Fibroblast of lung (primary cell): Measurements from ENCODE around the gene LYZL6. TPM values are rescaled to one million over a fixed set of nuclear protein-coding genes. Genes with fewer than 3 reads are reported as not detected.

ENCODE experiments used
- DNase-seq, 2 donors: peaks; one replicate each; pipeline versions ENCODE4 v3.0.0 to v3.0.0-alpha.2; 2010; ENCODE audit warnings: low read depth in 2 of 2
- H2AFZ ChIP-seq: 2 replicates; pipeline ENCODE4 v1.5.1; 2012; ENCODE audit warnings: low read length, control low read depth, inconsistent platforms
- H3K27ac ChIP-seq: 2 replicates; pipeline ENCODE4 v1.5.1; 2011; ENCODE audit warnings: low read length, control low read depth; ENCODE audit not compliant: insufficient read depth
- H3K27me3 ChIP-seq: 2 replicates; pipeline ENCODE4 v1.5.1; 2011; ENCODE audit warnings: mild to moderate bottlenecking, low read length; ENCODE audit not compliant: control insufficient read depth, insufficient read depth
- H3K36me3 ChIP-seq: 2 replicates; pipeline ENCODE4 v1.5.1; 2011; ENCODE audit warnings: low read length; ENCODE audit not compliant: control insufficient read depth, insufficient read depth
- H3K4me1 ChIP-seq: 2 replicates; pipeline ENCODE4 v1.5.1; 2011; ENCODE audit warnings: low read length; ENCODE audit not compliant: control insufficient read depth, insufficient read depth; ENCODE audit errors: extremely low read depth
- H3K4me2 ChIP-seq: 2 replicates; pipeline ENCODE4 v1.5.1; 2011; ENCODE audit warnings: low read length, control low read depth; ENCODE audit not compliant: insufficient read depth; ENCODE audit errors: extremely low read depth
- H3K4me3 ChIP-seq, 4 experiments: fragments of 200-600 bp in 1 of 4; sonication (generic) in 1 of 4; replicated peaks in 1 of 4; 2 replicates each; pipeline ENCODE4 v1.5.1; 2011 to 2016; ENCODE audit warnings: low read length in 4 of 4, low read depth in 3 of 4, mild to moderate bottlenecking in 3 of 4, control low read depth in 2 of 4, inconsistent platforms in 1 of 4, mixed read lengths in 1 of 4; ENCODE audit not compliant: insufficient read depth in 1 of 4; ENCODE audit errors: control extremely low read depth in 1 of 4
- H3K79me2 ChIP-seq: 2 replicates; pipeline ENCODE4 v1.5.1; 2012; ENCODE audit warnings: mild to moderate bottlenecking, low read length, inconsistent platforms; ENCODE audit not compliant: control insufficient read depth, insufficient read depth
- H3K9ac ChIP-seq: 2 replicates; pipeline ENCODE4 v1.5.1; 2011; ENCODE audit warnings: mild to moderate bottlenecking, low read length, control low read depth; ENCODE audit not compliant: insufficient read depth
- H3K9me3 ChIP-seq: 2 replicates; pipeline ENCODE4 v1.5.1; 2012; ENCODE audit warnings: low read depth, low read length; ENCODE audit not compliant: control insufficient read depth, insufficient read depth
- H4K20me1 ChIP-seq: 2 replicates; pipeline ENCODE4 v1.5.1; 2011; ENCODE audit warnings: low read length; ENCODE audit not compliant: control insufficient read depth, insufficient read depth; ENCODE audit errors: extremely low read depth
- CTCF ChIP-seq, 2 donors: IDR thresholded peaks in 1 of 2; conservative IDR thresholded peaks in 1 of 2; 1 replicate in 1 of 2; 2 replicates in 1 of 2; pipeline ENCODE4 v1.5.1; 2011 to 2012; ENCODE audit warnings: low read length in 2 of 2, control low read depth in 1 of 2, inconsistent platforms in 1 of 2, low read depth in 1 of 2, mild to moderate bottlenecking in 1 of 2
- EZH2 ChIP-seq: IDR thresholded peaks from 2 replicates; pipeline ENCODE4 v1.5.1; 2012; ENCODE audit warnings: low read length, control low read depth, mild to moderate bottlenecking; ENCODE audit errors: missing control alignments
- polyA plus RNA-seq, 2 donors: library from polyadenylated mRNA; depleted of rRNA in 1 of 2; stranded (reverse) in 1 of 2; unstranded in 1 of 2; fragments of >200 nt; gene quantifications; 2 replicates each; pipeline ENCODE4 v1.2.1, GENCODE V29; 2011 to 2012; ENCODE audit warnings: missing spikeins in 1 of 2
- total RNA-seq: library from RNA; depleted of rRNA; stranded (reverse); fragments of >200 nt; gene quantifications from 2 replicates; pipeline ENCODE4 v1.2.1, GENCODE V29; 2014

Gene LYZL6
- total and polyA plus RNA-seq, 2 donors (not counting 1 experiment from before 2014, with no cell fraction given), result not detected

GRCh38 chr17:35986643-35987042 is 43.1 kb upstream of the LYZL6 start, which contains the start of gene CCL14:
CCL14 (minus strand) TSS chr17:35986729; CDS start chr17:35986649, 80 bp downstream.
- Histone ChIP-seq H3K4me2 (no peak within 1 kb of the TSS), H3K27me3 (no peaks in the 10 kb centered on the region), H3K36me3 (no peaks in the 10 kb centered on the region), H3K27ac (no peak within 1 kb of the TSS), H3K4me1 (no peaks in the 10 kb centered on the region), H2AFZ (no peak within 1 kb of the TSS), H3K9ac (no peak within 1 kb of the TSS), H3K9me3 (no peaks in the 10 kb centered on the region), H3K4me3 (no peak within 1 kb of the TSS), H3K79me2 (no peaks in the 10 kb centered on the region), H4K20me1 (no peaks in the 10 kb centered on the region)
- no peak for TF ChIP-seq EZH2
- no peak for TF ChIP-seq CTCF (conservative IDR thresholded peaks at IDR 0.05 in 1 of 2, IDR thresholded peaks at IDR 0.05 in 1 of 2; ENCODE audit: low read depth in 1 of 2, low read length in 2 of 2)
- no peak for DNase-seq

GRCh38 chr17:35984140-35984539 is 40.6 kb upstream of the LYZL6 start:
- TF ChIP-seq CTCF (conservative IDR thresholded peaks at IDR 0.05 in 1 of 2, IDR thresholded peaks at IDR 0.05 in 1 of 2; ENCODE audit: low read depth in 1 of 2, low read length in 2 of 2) (no peak), EZH2 (no peak)
- H3K36me3 ChIP-seq, result no peaks in the 10 kb centered on the region
- no peaks in the 10 kb centered on the region for H4K20me1 ChIP-seq
- H3K4me1 ChIP-seq, result no peaks in the 10 kb centered on the region
- H2AFZ ChIP-seq, result no peak overlapping the region
- H3K4me3 ChIP-seq, result no peak overlapping the region
- H3K27ac ChIP-seq, result no peak overlapping the region
- no peak for DNase-seq
- H3K4me2 ChIP-seq, result no peak overlapping the region
- H3K9me3 ChIP-seq, result no peaks in the 10 kb centered on the region
- H3K9ac ChIP-seq, result no peak overlapping the region
- no peaks in the 10 kb centered on the region for H3K79me2 ChIP-seq
- H3K27me3 ChIP-seq, result no peaks in the 10 kb centered on the region

- H3K79me2 ChIP-seq, result no peaks in the 10 kb centered on the region
- DNase-seq, result no peak
- H3K9me3 ChIP-seq, result no peaks in the 10 kb centered on the region
- no peaks in the 10 kb centered on the region for H3K27me3 ChIP-seq
- no peak overlapping the region for H2AFZ ChIP-seq
- no peak overlapping the region for H3K4me3 ChIP-seq
- H3K9ac ChIP-seq, result no peak overlapping the region
- no peak overlapping the region for H3K27ac ChIP-seq
- no peaks in the 10 kb centered on the region for H3K36me3 ChIP-seq
- TF ChIP-seq CTCF (conservative IDR thresholded peaks at IDR 0.05 in 1 of 2, IDR thresholded peaks at IDR 0.05 in 1 of 2; ENCODE audit: low read depth in 1 of 2, low read length in 2 of 2) (no peak), EZH2 (no peak)
- no peaks in the 10 kb centered on the region for H4K20me1 ChIP-seq
- H3K4me1 ChIP-seq, result no peaks in the 10 kb centered on the region
- no peak overlapping the region for H3K4me2 ChIP-seq
Measured at GRCh38 chr17:35982409-35983191, 39.1 kb upstream of the LYZL6 start.
